ENCODE measurements around the gene ULK4.

GRCh38 chr3:41569632-41570305 is 392.1 kb downstream of the ULK4 start:
- TF ChIP-seq CTCF (IDR thresholded peaks at IDR 0.05) (no peak), EP300 (IDR thresholded peaks at IDR 0.05; ENCODE audit: borderline replicate concordance in 1 of 2, low read depth in 1 of 2, low read length in 1 of 2) (no peak)
